ENCODE measurements around the gene GPR141.
A peak's percentile ranks its signal among the peaks of the same experiment; 100 is the strongest.

GPR141 gene

GRCh38 chr7:37657816-37658215, 25.8 kb upstream of the GPR141 start:
- 89% methylated on average over 1 of the region's 1 CpG for WGBS (ENCODE audit: insufficient coverage)
- Histone ChIP-seq H3K4me1 (ENCODE audit: control extremely low read depth in 1 of 4, control insufficient read depth in 4 of 4, insufficient read depth in 4 of 4, low read length in 3 of 4) (peaks cover 0 to 14% (median 8%) of the 10 kb centered on the region in 4 experiments), H3K27me3 (replicated peaks in 2 of 5; ENCODE audit: control insufficient read depth in 4 of 5, insufficient read depth in 5 of 5, low read length in 4 of 5) (no peaks in the 10 kb centered on the region), H3K36me3 (ENCODE audit: control insufficient read depth in 4 of 4, insufficient read depth in 4 of 4, low read length in 3 of 4) (no peaks in the 10 kb centered on the region), H3K27ac (ENCODE audit: insufficient read depth in 1 of 2, low read depth in 1 of 2, low read length in 2 of 2, poor library complexity in 1 of 2, severe bottlenecking in 2 of 2) (no peak overlapping the region), H3K4me3 (ENCODE audit: control insufficient read depth in 1 of 7, extremely low read depth in 1 of 7, insufficient read depth in 4 of 7, low read depth in 2 of 7, low read length in 6 of 7) (no peak overlapping the region), H3K9me3 (ENCODE audit: control extremely low read depth in 1 of 5, control insufficient read depth in 4 of 5, insufficient read depth in 2 of 5, low read depth in 1 of 5, low read length in 4 of 5) (no peaks in the 10 kb centered on the region)
- POLR2A ChIA-PET: no interaction called here
- CTCF ChIA-PET: interaction anchor here (1.5 kb wide), 1 partner anchor 9 kb away, joined by 4 read pairs; no protein-coding TSS in a partner anchor
- peak in 1 of 3 donors; percentile 34 for DNase-seq

- DNase-seq: no peak
- H3K27ac ChIP-seq (ENCODE audit: insufficient read depth in 1 of 2, low read depth in 1 of 2, low read length in 2 of 2, poor library complexity in 1 of 2, severe bottlenecking in 2 of 2): no peak overlapping the region
- no peaks in the 10 kb centered on the region for H3K36me3 ChIP-seq (ENCODE audit: control insufficient read depth in 4 of 4, insufficient read depth in 4 of 4, low read length in 3 of 4)
- no peak overlapping the region for H3K4me3 ChIP-seq (ENCODE audit: control insufficient read depth in 1 of 7, extremely low read depth in 1 of 7, insufficient read depth in 4 of 7, low read depth in 2 of 7, low read length in 6 of 7)
- H3K9me3 ChIP-seq (ENCODE audit: control extremely low read depth in 1 of 5, control insufficient read depth in 4 of 5, insufficient read depth in 2 of 5, low read depth in 1 of 5, low read length in 4 of 5): peaks cover 0 to 4% (median 0%) of the 10 kb centered on the region in 5 experiments
- CTCF ChIA-PET: no interaction called here
- POLR2A ChIA-PET: no interaction called here
- no peaks in the 10 kb centered on the region for H3K27me3 ChIP-seq (replicated peaks in 2 of 5; ENCODE audit: control insufficient read depth in 4 of 5, insufficient read depth in 5 of 5, low read length in 4 of 5)
- peaks cover 5 to 28% (median 11%) of the 10 kb centered on the region in 4 experiments for H3K4me1 ChIP-seq (ENCODE audit: control extremely low read depth in 1 of 4, control insufficient read depth in 4 of 4, insufficient read depth in 4 of 4, low read length in 3 of 4)
- 96% methylated on average over 2 of the region's 2 CpGs for WGBS (ENCODE audit: insufficient coverage)
Observed at GRCh38 chr7:37659971-37660565, 23.5 kb upstream of the GPR141 start.

- ChIA-PET POLR2A (no interaction called here), CTCF (no interaction called here)
- no peak for DNase-seq
- H3K9me3 ChIP-seq (ENCODE audit: control extremely low read depth in 1 of 5, control insufficient read depth in 4 of 5, insufficient read depth in 2 of 5, low read depth in 1 of 5, low read length in 4 of 5): peaks cover 0 to 4% (median 0%) of the 10 kb centered on the region in 5 experiments
- no peak overlapping the region for H3K27ac ChIP-seq (ENCODE audit: insufficient read depth in 1 of 2, low read depth in 1 of 2, low read length in 2 of 2, poor library complexity in 1 of 2, severe bottlenecking in 2 of 2)
- H3K4me1 ChIP-seq (ENCODE audit: control extremely low read depth in 1 of 4, control insufficient read depth in 4 of 4, insufficient read depth in 4 of 4, low read length in 3 of 4): peaks cover 5 to 29% (median 11%) of the 10 kb centered on the region in 4 experiments
- H3K27me3 ChIP-seq (replicated peaks in 2 of 5; ENCODE audit: control insufficient read depth in 4 of 5, insufficient read depth in 5 of 5, low read length in 4 of 5): no peaks in the 10 kb centered on the region
- no peak overlapping the region for H3K4me3 ChIP-seq (ENCODE audit: control insufficient read depth in 1 of 7, extremely low read depth in 1 of 7, insufficient read depth in 4 of 7, low read depth in 2 of 7, low read length in 6 of 7)
- no peaks in the 10 kb centered on the region for H3K36me3 ChIP-seq (ENCODE audit: control insufficient read depth in 4 of 4, insufficient read depth in 4 of 4, low read length in 3 of 4)
- 97% methylated on average over 4 of the region's 4 CpGs for WGBS (ENCODE audit: insufficient coverage)
Observed at GRCh38 chr7:37660614-37661013, 23.0 kb upstream of the GPR141 start.

GRCh38 chr7:37663693-37664092, 19.9 kb upstream of the GPR141 start:
- POLR2A ChIA-PET: no interaction called here
- Histone ChIP-seq H3K4me1 (ENCODE audit: control extremely low read depth in 1 of 4, control insufficient read depth in 4 of 4, insufficient read depth in 4 of 4, low read length in 3 of 4) (peaks cover 0 to 23% (median 6%) of the 10 kb centered on the region in 4 experiments), H3K27me3 (replicated peaks in 2 of 5; ENCODE audit: control insufficient read depth in 4 of 5, insufficient read depth in 5 of 5, low read length in 4 of 5) (no peaks in the 10 kb centered on the region), H3K9me3 (ENCODE audit: control extremely low read depth in 1 of 5, control insufficient read depth in 4 of 5, insufficient read depth in 2 of 5, low read depth in 1 of 5, low read length in 4 of 5) (peaks cover 0 to 4% (median 0%) of the 10 kb centered on the region in 5 experiments), H3K36me3 (ENCODE audit: control insufficient read depth in 4 of 4, insufficient read depth in 4 of 4, low read length in 3 of 4) (no peaks in the 10 kb centered on the region), H3K4me3 (ENCODE audit: control insufficient read depth in 1 of 7, extremely low read depth in 1 of 7, insufficient read depth in 4 of 7, low read depth in 2 of 7, low read length in 6 of 7) (no peak overlapping the region), H3K27ac (ENCODE audit: insufficient read depth in 1 of 2, low read depth in 1 of 2, low read length in 2 of 2, poor library complexity in 1 of 2, severe bottlenecking in 2 of 2) (no peak overlapping the region)
- DNase-seq: peak in 2 of 3 donors; percentile 79 to 86
- CTCF ChIA-PET: no interaction called here
- no CpG with 5 or more reads among the region's 4 CpGs for WGBS (ENCODE audit: insufficient coverage)

- Histone ChIP-seq H3K27me3 (replicated peaks in 2 of 5; ENCODE audit: control insufficient read depth in 4 of 5, insufficient read depth in 5 of 5, low read length in 4 of 5) (no peaks in the 10 kb centered on the region), H3K9me3 (ENCODE audit: control extremely low read depth in 1 of 5, control insufficient read depth in 4 of 5, insufficient read depth in 2 of 5, low read depth in 1 of 5, low read length in 4 of 5) (peaks cover 0 to 4% (median 0%) of the 10 kb centered on the region in 5 experiments), H3K4me3 (ENCODE audit: control insufficient read depth in 1 of 7, extremely low read depth in 1 of 7, insufficient read depth in 4 of 7, low read depth in 2 of 7, low read length in 6 of 7) (no peak overlapping the region), H3K27ac (ENCODE audit: insufficient read depth in 1 of 2, low read depth in 1 of 2, low read length in 2 of 2, poor library complexity in 1 of 2, severe bottlenecking in 2 of 2) (no peak overlapping the region), H3K4me1 (ENCODE audit: control extremely low read depth in 1 of 4, control insufficient read depth in 4 of 4, insufficient read depth in 4 of 4, low read length in 3 of 4) (peaks cover 5 to 34% (median 13%) of the 10 kb centered on the region in 4 experiments), H3K36me3 (ENCODE audit: control insufficient read depth in 4 of 4, insufficient read depth in 4 of 4, low read length in 3 of 4) (no peaks in the 10 kb centered on the region)
- DNase-seq: no peak
- 92% methylated on average over 5 of the region's 6 CpGs for WGBS (ENCODE audit: insufficient coverage)
- POLR2A ChIA-PET: no interaction called here
- CTCF ChIA-PET: interaction anchor here (1.5 kb wide), 1 partner anchor 18 kb away, joined by 3 read pairs; the partner anchor contains the start of gene GPR141
Observed at GRCh38 chr7:37665352-37666022, 18.1 kb upstream of the GPR141 start.

- Histone ChIP-seq H3K4me3 (ENCODE audit: control insufficient read depth in 1 of 7, extremely low read depth in 1 of 7, insufficient read depth in 4 of 7, low read depth in 2 of 7, low read length in 6 of 7) (no peak overlapping the region), H3K36me3 (ENCODE audit: control insufficient read depth in 4 of 4, insufficient read depth in 4 of 4, low read length in 3 of 4) (no peaks in the 10 kb centered on the region), H3K27ac (ENCODE audit: insufficient read depth in 1 of 2, low read depth in 1 of 2, low read length in 2 of 2, poor library complexity in 1 of 2, severe bottlenecking in 2 of 2) (no peak overlapping the region), H3K4me1 (ENCODE audit: control extremely low read depth in 1 of 4, control insufficient read depth in 4 of 4, insufficient read depth in 4 of 4, low read length in 3 of 4) (peaks cover 6 to 41% (median 15%) of the 10 kb centered on the region in 4 experiments), H3K27me3 (replicated peaks in 2 of 5; ENCODE audit: control insufficient read depth in 4 of 5, insufficient read depth in 5 of 5, low read length in 4 of 5) (no peaks in the 10 kb centered on the region), H3K9me3 (ENCODE audit: control extremely low read depth in 1 of 5, control insufficient read depth in 4 of 5, insufficient read depth in 2 of 5, low read depth in 1 of 5, low read length in 4 of 5) (peaks cover 0 to 4% (median 0%) of the 10 kb centered on the region in 5 experiments)
- POLR2A ChIA-PET: no interaction called here
- no peak for DNase-seq
- 93% methylated on average over 5 of the region's 8 CpGs for WGBS (ENCODE audit: insufficient coverage)
- CTCF ChIA-PET: no interaction called here
Observed at GRCh38 chr7:37666026-37666799, 17.4 kb upstream of the GPR141 start.
